ENCODE measurements around the gene BCAS3.

BCAS3 gene

DNA sequence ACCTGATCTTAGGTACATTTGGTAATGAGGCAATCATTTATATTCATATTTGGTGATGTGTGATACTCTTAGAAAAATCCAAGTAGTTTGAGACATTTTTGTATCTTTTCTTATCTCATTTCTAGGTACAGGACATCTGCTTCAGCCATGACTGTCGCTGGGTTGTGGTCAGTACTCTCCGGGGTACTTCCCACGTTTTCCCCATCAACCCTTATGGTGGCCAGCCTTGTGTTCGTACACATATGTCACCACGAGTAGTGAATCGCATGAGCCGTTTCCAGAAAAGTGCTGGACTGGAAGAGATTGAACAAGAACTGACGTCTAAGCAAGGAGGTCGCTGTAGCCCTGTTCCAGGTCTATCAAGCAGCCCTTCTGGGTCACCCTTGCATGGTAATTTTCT is 312.2 kb downstream of the BCAS3 start:
- H3K4me1 ChIP-seq (ENCODE audit: insufficient read depth, poor library complexity, severe bottlenecking): no peaks in the 10 kb centered on the region
- H3K27me3 ChIP-seq (ENCODE audit: insufficient read depth, poor library complexity, severe bottlenecking): no peaks in the 10 kb centered on the region
- H3K27ac ChIP-seq (ENCODE audit: poor library complexity, severe bottlenecking): no peak overlapping the region
- no peaks in the 10 kb centered on the region for H3K36me3 ChIP-seq (ENCODE audit: low read depth)
- no peak overlapping the region for H3K4me3 ChIP-seq (ENCODE audit: severe bottlenecking)
- DNase-seq (ENCODE audit: low spot score) (no peak), ATAC-seq (ENCODE audit: low read depth) (no peak)
- H3K9me3 ChIP-seq (ENCODE audit: severe bottlenecking): no peaks in the 10 kb centered on the region
- TF ChIP-seq, protein P1, sequence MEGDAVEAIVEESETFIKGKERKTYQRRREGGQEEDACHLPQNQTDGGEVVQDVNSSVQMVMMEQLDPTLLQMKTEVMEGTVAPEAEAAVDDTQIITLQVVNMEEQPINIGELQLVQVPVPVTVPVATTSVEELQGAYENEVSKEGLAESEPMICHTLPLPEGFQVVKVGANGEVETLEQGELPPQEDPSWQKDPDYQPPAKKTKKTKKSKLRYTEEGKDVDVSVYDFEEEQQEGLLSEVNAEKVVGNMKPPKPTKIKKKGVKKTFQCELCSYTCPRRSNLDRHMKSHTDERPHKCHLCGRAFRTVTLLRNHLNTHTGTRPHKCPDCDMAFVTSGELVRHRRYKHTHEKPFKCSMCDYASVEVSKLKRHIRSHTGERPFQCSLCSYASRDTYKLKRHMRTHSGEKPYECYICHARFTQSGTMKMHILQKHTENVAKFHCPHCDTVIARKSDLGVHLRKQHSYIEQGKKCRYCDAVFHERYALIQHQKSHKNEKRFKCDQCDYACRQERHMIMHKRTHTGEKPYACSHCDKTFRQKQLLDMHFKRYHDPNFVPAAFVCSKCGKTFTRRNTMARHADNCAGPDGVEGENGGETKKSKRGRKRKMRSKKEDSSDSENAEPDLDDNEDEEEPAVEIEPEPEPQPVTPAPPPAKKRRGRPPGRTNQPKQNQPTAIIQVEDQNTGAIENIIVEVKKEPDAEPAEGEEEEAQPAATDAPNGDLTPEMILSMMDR (IDR thresholded peaks at IDR 0.05; ENCODE audit: poor library complexity, severe bottlenecking): no peak

DNA sequence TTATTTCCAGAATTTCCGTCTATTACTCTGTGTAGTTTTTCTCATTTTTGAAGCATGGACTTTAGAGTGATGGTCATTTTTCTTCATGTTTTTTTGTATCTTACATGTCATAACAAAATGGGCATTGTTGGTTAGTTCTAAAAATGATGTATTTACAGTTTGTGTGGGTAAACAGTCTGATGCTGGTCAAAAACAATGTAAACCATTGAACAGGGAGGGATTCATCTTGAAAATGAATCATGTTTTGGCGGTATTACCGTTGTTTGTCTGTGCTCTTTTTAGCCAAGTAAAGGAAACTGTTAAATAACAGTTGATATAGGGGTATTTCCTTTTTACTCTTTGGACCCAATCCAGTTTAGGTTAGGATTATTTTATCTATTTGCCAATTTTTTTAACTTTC is 315.8 kb downstream of the BCAS3 start:
- TF ChIP-seq, protein P1 (IDR thresholded peaks at IDR 0.05; ENCODE audit: poor library complexity, severe bottlenecking): no peak
- no peak for ATAC-seq (ENCODE audit: low read depth)
- no peak overlapping the region for H3K4me3 ChIP-seq (ENCODE audit: severe bottlenecking)
- H3K27me3 ChIP-seq (ENCODE audit: insufficient read depth, poor library complexity, severe bottlenecking): no peaks in the 10 kb centered on the region
- no peak overlapping the region for H3K27ac ChIP-seq (ENCODE audit: poor library complexity, severe bottlenecking)
- H3K4me1 ChIP-seq (ENCODE audit: insufficient read depth, poor library complexity, severe bottlenecking): no peaks in the 10 kb centered on the region
- no peaks in the 10 kb centered on the region for H3K9me3 ChIP-seq (ENCODE audit: severe bottlenecking)
- DNase-seq (ENCODE audit: low spot score): no peak
- no peaks in the 10 kb centered on the region for H3K36me3 ChIP-seq (ENCODE audit: low read depth)

DNA sequence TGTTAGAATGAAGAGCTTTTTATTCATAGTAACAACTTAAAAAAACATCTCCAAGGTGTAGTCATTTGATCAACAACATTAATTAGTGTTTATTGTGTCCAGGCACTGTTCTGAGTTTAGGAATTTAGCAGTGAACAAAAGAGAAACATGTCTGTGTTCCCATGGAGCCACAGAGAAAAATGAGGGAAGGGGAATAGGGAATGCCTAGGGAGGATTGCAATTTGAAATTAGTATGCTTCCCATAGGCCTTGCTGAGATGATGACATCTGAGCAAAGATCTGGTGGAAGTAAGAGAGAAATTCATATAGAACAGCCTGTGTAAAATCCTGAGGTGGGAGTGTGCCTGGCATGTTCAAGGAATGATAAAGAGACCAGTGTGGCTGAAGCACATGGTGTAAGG is 318.0 kb downstream of the BCAS3 start:
- H3K27me3 ChIP-seq (ENCODE audit: insufficient read depth, poor library complexity, severe bottlenecking): peaks cover 3% of the 10 kb centered on the region
- H3K36me3 ChIP-seq (ENCODE audit: low read depth): no peaks in the 10 kb centered on the region
- H3K27ac ChIP-seq (ENCODE audit: poor library complexity, severe bottlenecking): no peak overlapping the region
- H3K4me1 ChIP-seq (ENCODE audit: insufficient read depth, poor library complexity, severe bottlenecking): no peaks in the 10 kb centered on the region
- no peak for ATAC-seq (ENCODE audit: low read depth)
- TF ChIP-seq, protein P1 (IDR thresholded peaks at IDR 0.05; ENCODE audit: poor library complexity, severe bottlenecking): no peak
- no peak overlapping the region for H3K4me3 ChIP-seq (ENCODE audit: severe bottlenecking)
- no peaks in the 10 kb centered on the region for H3K9me3 ChIP-seq (ENCODE audit: severe bottlenecking)
- no peak for DNase-seq (ENCODE audit: low spot score)

DNA sequence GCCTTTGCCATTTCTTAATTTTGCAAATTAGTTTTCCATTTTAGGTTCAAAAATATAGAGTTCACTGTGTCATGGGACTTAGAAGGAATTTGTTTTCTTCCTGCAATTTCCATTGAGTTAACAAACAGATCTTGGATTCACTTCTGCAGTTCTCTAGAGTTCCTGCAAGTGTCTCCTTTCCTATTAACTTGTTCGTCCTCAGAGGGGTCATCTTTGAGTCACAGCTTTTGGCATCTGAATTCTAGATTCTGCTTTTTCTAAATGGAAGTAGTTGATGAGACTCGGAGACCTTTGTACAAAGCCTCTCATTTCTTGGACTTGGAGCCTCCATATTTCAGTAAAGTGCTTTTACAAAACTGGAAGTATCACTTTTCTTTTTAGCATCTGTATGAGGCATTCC is 323.3 kb downstream of the BCAS3 start:
- Histone ChIP-seq H3K27ac (ENCODE audit: poor library complexity, severe bottlenecking) (no peak overlapping the region), H3K9me3 (ENCODE audit: severe bottlenecking) (no peaks in the 10 kb centered on the region), H3K36me3 (ENCODE audit: low read depth) (no peaks in the 10 kb centered on the region), H3K4me1 (ENCODE audit: insufficient read depth, poor library complexity, severe bottlenecking) (no peaks in the 10 kb centered on the region), H3K4me3 (ENCODE audit: severe bottlenecking) (no peak overlapping the region), H3K27me3 (ENCODE audit: insufficient read depth, poor library complexity, severe bottlenecking) (peaks cover 3% of the 10 kb centered on the region)
- TF ChIP-seq, protein P1 (IDR thresholded peaks at IDR 0.05; ENCODE audit: poor library complexity, severe bottlenecking): peak; percentile 11
- DNase-seq (ENCODE audit: low spot score) (no peak), ATAC-seq (ENCODE audit: low read depth) (0 out of 3 replicates have a peak, but pooled peaks have one; percentile 31)

DNA sequence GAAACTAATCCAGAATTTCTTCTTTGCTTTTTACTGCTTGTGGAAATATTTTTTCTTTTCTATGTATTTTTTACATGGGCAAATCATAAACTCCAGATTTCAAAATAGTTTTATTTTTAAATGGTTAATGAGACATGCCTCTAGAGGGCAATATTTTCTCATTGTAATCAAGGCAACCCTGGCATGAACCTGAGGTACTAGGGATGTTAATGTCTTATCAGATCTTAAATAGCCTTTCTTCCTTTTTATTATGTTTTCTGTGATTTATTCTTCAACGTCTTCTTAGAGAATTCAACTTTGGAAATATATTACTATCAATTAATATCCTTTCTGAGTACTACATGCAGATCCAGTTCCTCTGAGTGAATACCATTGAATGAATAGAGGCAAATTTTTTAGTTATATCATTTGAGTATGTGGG is 324.7 kb downstream of the BCAS3 start:
- Histone ChIP-seq H3K36me3 (ENCODE audit: low read depth) (no peaks in the 10 kb centered on the region), H3K9me3 (ENCODE audit: severe bottlenecking) (no peaks in the 10 kb centered on the region), H3K4me3 (ENCODE audit: severe bottlenecking) (no peak overlapping the region), H3K27me3 (ENCODE audit: insufficient read depth, poor library complexity, severe bottlenecking) (peaks cover 3% of the 10 kb centered on the region), H3K27ac (ENCODE audit: poor library complexity, severe bottlenecking) (no peak overlapping the region), H3K4me1 (ENCODE audit: insufficient read depth, poor library complexity, severe bottlenecking) (no peaks in the 10 kb centered on the region)
- DNase-seq (ENCODE audit: low spot score): no peak
- TF ChIP-seq, protein P1 (IDR thresholded peaks at IDR 0.05; ENCODE audit: poor library complexity, severe bottlenecking): peak; percentile 79
- ATAC-seq (ENCODE audit: low read depth): 0 out of 3 replicates have a peak, but pooled peaks have one; percentile 21

All from RWPE2 (cell line).